B cell (primary cell): ENCODE results near the gene CPLX1.

Experiments
- EZH2 ChIP-seq: IDR thresholded peaks from 2 replicates; pipeline ENCODE4 v1.6.1; 2012; ENCODE audit warnings: borderline replicate concordance, low read depth, mild to moderate bottlenecking, moderate library complexity, low read length; ENCODE audit not compliant: insufficient read depth, poor library complexity, severe bottlenecking
- TF ChIP-seq, protein P1 (sequence below): fragments of 200-600 bp; IDR thresholded peaks from one replicate; pipeline ENCODE4 v1.8.0; 2022; ENCODE audit warnings: antibody characterized with exemption, mild to moderate bottlenecking

GRCh38 chr4:854356-854755 is 28.4 kb upstream of the CPLX1 start:
- TF ChIP-seq, protein P1, sequence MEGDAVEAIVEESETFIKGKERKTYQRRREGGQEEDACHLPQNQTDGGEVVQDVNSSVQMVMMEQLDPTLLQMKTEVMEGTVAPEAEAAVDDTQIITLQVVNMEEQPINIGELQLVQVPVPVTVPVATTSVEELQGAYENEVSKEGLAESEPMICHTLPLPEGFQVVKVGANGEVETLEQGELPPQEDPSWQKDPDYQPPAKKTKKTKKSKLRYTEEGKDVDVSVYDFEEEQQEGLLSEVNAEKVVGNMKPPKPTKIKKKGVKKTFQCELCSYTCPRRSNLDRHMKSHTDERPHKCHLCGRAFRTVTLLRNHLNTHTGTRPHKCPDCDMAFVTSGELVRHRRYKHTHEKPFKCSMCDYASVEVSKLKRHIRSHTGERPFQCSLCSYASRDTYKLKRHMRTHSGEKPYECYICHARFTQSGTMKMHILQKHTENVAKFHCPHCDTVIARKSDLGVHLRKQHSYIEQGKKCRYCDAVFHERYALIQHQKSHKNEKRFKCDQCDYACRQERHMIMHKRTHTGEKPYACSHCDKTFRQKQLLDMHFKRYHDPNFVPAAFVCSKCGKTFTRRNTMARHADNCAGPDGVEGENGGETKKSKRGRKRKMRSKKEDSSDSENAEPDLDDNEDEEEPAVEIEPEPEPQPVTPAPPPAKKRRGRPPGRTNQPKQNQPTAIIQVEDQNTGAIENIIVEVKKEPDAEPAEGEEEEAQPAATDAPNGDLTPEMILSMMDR, result no peak
- no peak for TF ChIP-seq EZH2
